CD14-positive monocyte (primary cell): ENCODE data around the gene JADE1. TPM values are rescaled to one million over a fixed set of nuclear protein-coding genes. Genes with fewer than 3 reads are reported as not detected.
A peak's percentile ranks its signal among the peaks of the same experiment; 100 is the strongest.

Source experiments
- DNase-seq, 3 donors: peaks; one replicate each; pipeline ENCODE4 v3.0.0-alpha.2; 2011 to 2022
- H2AFZ ChIP-seq: 2 replicates; pipeline ENCODE4 v1.6.0; 2012; ENCODE audit warnings: mild to moderate bottlenecking, low read depth, low read length, inconsistent platforms; ENCODE audit not compliant: insufficient read depth, poor library complexity, severe bottlenecking
- H3K27ac ChIP-seq, 2 donors: 1 replicate in 1 of 2; 2 replicates in 1 of 2; pipeline ENCODE4 v1.5.1; 2012 to 2013; ENCODE audit warnings: low read length in 2 of 2, control low read depth in 1 of 2, inconsistent platforms in 1 of 2, low read depth in 1 of 2, mild to moderate bottlenecking in 1 of 2
- H3K27me3 ChIP-seq, 2 donors: one replicate each; pipeline versions ENCODE4 v1.6.0 to v1.6.1; 2011 to 2013; ENCODE audit warnings: low read length in 2 of 2; ENCODE audit not compliant: control insufficient read depth in 2 of 2, insufficient read depth in 2 of 2
- H3K36me3 ChIP-seq, 2 donors: replicated peaks in 1 of 2; 1 replicate in 1 of 2; 2 replicates in 1 of 2; pipeline versions ENCODE4 v1.5.1 to v1.6.1; 2012 to 2013; ENCODE audit warnings: low read length in 2 of 2, control low read depth in 1 of 2, inconsistent platforms in 1 of 2, mild to moderate bottlenecking in 1 of 2; ENCODE audit not compliant: insufficient read depth in 2 of 2, control insufficient read depth in 1 of 2
- H3K4me1 ChIP-seq, 2 donors: 1 replicate in 1 of 2; 2 replicates in 1 of 2; pipeline versions ENCODE4 v1.5.1 to v1.6.1; 2012 to 2013; ENCODE audit warnings: low read length in 2 of 2, control low read depth in 1 of 2, inconsistent platforms in 1 of 2, mild to moderate bottlenecking in 1 of 2, moderate library complexity in 1 of 2; ENCODE audit not compliant: insufficient read depth in 2 of 2, control insufficient read depth in 1 of 2
- H3K4me2 ChIP-seq: replicated peaks from 2 replicates; pipeline ENCODE3; 2012; ENCODE audit warnings: low read length, moderate library complexity, mild to moderate bottlenecking; ENCODE audit not compliant: poor library complexity, severe bottlenecking; ENCODE audit errors: extremely low read depth
- H3K4me3 ChIP-seq, 3 experiments: fragments of 200-600 bp in 1 of 3; sonication (generic) in 1 of 3; replicated peaks in 1 of 3; 1 replicate in 2 of 3; 2 replicates in 1 of 3; pipeline ENCODE4 v1.5.1; 2011 to 2013; ENCODE audit warnings: low read length in 3 of 3, mild to moderate bottlenecking in 3 of 3, control low read depth in 2 of 3, low read depth in 2 of 3, inconsistent platforms in 1 of 3, moderate library complexity in 1 of 3
- H3K79me2 ChIP-seq: 2 replicates; pipeline ENCODE4 v1.6.0; 2012; ENCODE audit warnings: mild to moderate bottlenecking, control low read depth, inconsistent platforms, low read length, moderate library complexity; ENCODE audit not compliant: insufficient read depth
- H3K9ac ChIP-seq: 2 replicates; pipeline ENCODE4 v1.6.0; 2017; ENCODE audit warnings: low read length, mild to moderate bottlenecking; ENCODE audit not compliant: insufficient read depth, poor library complexity, severe bottlenecking
- H3K9me3 ChIP-seq, 2 donors: replicated peaks in 1 of 2; 1 replicate in 1 of 2; 2 replicates in 1 of 2; pipeline versions ENCODE4 v1.5.1 to v1.6.1; 2012 to 2013; ENCODE audit warnings: low read length in 2 of 2, control low read depth in 1 of 2; ENCODE audit not compliant: control insufficient read depth in 1 of 2, insufficient read depth in 1 of 2
- H4K20me1 ChIP-seq: 2 replicates; pipeline ENCODE4 v1.6.0; 2012; ENCODE audit warnings: mild to moderate bottlenecking, low read length, control low read depth, moderate library complexity; ENCODE audit not compliant: insufficient read depth
- H3K27ac Mint-ChIP-seq, 7 donors: one replicate each; pipeline ENCODE4 v1.8.0; 2020; ENCODE audit warnings: mild to moderate bottlenecking in 7 of 7, mixed read lengths in 7 of 7, moderate library complexity in 6 of 7, inconsistent platforms in 2 of 7
- H3K27me3 Mint-ChIP-seq, 3 donors: one replicate each; pipeline ENCODE4 v1.8.0; 2021 to 2022; ENCODE audit warnings: low read depth in 3 of 3, mild to moderate bottlenecking in 3 of 3, mixed read lengths in 3 of 3, moderate library complexity in 3 of 3, inconsistent platforms in 1 of 3
- H3K36me3 Mint-ChIP-seq, 2 donors: one replicate each; pipeline ENCODE4 v1.8.0; 2020; ENCODE audit warnings: mixed read lengths in 2 of 2, inconsistent platforms in 1 of 2, mild to moderate bottlenecking in 1 of 2
- H3K4me1 Mint-ChIP-seq: one replicate; pipeline ENCODE4 v1.8.0; 2020; ENCODE audit warnings: mild to moderate bottlenecking, mixed read lengths
- H3K4me3 Mint-ChIP-seq, 2 donors: one replicate each; pipeline ENCODE4 v1.8.0; 2020; ENCODE audit warnings: mild to moderate bottlenecking in 2 of 2, mixed read lengths in 2 of 2, moderate library complexity in 1 of 2
- H3K9me3 Mint-ChIP-seq, 7 donors: one replicate each; pipeline ENCODE4 v1.8.0; 2020 to 2022; ENCODE audit warnings: mixed read lengths in 7 of 7, mild to moderate bottlenecking in 6 of 7, moderate library complexity in 6 of 7, inconsistent platforms in 2 of 7
- WGBS: methylation state at CpG from one replicate; pipeline ENCODE4 v1.1.5; 2013; ENCODE audit warnings: missing lambda C conversion rate; ENCODE audit not compliant: insufficient coverage; 5-methylcytosine and 5-hydroxymethylcytosine counted together
- intact Hi-C, 2 donors: fragments of 100-400 bp; cut with micrococcal nuclease; formaldehyde crosslinking; loops; one replicate each; pipeline versions ENCODE4 v1.15.0 to v1.15.1; 2023
- polyA plus RNA-seq, 3 donors: library from polyadenylated mRNA; depleted of rRNA in 1 of 3; unstranded in 2 of 3; stranded (reverse) in 1 of 3; fragments of 300-500 nt in 2 of 3; fragments of >200 nt in 1 of 3; fragmentation: Illumina TruSeq in 2 of 3; gene quantifications; 1 replicate in 2 of 3; 2 replicates in 1 of 3; pipeline ENCODE4 v1.2.3, GENCODE V29; 2012 to 2021
- TF ChIP-seq, protein P1 (sequence below): fragments of 200-600 bp; IDR thresholded peaks from one replicate; pipeline ENCODE4 v1.8.0; 2022; ENCODE audit warnings: antibody characterized with exemption, mild to moderate bottlenecking

JADE1 gene
- polyA plus RNA-seq, 3 donors = 7.3 to 12.8 (median 12.3) TPM

DNA sequence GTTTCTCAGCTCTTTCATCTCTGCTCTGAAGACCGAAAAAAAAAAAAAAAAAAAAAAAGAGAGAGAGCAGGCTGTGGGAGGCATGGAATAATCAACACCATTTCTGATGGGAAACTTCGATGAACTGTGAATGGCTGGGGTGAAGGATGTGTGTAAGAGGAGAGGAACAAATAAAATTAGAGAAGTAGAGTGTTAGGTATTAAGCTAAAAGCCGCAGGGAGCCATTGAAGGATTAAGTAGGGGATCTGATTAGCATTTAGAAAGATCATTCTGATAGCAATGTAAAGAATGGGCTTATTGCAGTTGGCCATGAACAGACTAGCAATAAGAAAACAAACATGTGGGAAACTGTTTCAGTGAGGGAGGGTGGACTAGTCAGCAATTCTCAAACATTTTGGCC, 33.6 kb upstream of the JADE1 start:
- H3K9me3 Mint-ChIP-seq = peaks cover 0 to 2% (median 0%) of the 10 kb centered on the region in 7 donors
- intact Hi-C loops = no loop called here

DNA sequence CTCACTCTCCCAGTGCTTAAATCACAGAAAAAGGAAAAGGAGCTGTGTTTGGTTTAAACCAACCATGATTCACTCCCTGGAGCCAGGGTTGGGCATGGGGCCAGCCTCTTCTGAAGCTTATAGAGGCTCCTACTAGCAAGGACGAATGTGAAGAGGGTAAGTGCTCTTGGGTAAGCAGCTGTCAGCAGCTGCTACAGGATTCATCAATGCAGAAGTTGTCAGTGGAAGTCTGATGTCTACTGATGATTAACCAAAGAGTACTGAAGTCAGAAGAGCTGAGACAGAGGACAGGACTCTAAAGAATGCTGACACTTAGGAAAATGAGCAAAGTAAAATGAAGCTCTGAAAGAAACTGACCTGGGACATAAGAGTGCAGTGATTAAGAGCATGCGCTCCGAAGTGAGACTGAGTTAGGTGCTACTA, 32.7 kb upstream of the JADE1 start:
- H3K27ac Mint-ChIP-seq = no peak overlapping the region
- TF ChIP-seq, protein P1, sequence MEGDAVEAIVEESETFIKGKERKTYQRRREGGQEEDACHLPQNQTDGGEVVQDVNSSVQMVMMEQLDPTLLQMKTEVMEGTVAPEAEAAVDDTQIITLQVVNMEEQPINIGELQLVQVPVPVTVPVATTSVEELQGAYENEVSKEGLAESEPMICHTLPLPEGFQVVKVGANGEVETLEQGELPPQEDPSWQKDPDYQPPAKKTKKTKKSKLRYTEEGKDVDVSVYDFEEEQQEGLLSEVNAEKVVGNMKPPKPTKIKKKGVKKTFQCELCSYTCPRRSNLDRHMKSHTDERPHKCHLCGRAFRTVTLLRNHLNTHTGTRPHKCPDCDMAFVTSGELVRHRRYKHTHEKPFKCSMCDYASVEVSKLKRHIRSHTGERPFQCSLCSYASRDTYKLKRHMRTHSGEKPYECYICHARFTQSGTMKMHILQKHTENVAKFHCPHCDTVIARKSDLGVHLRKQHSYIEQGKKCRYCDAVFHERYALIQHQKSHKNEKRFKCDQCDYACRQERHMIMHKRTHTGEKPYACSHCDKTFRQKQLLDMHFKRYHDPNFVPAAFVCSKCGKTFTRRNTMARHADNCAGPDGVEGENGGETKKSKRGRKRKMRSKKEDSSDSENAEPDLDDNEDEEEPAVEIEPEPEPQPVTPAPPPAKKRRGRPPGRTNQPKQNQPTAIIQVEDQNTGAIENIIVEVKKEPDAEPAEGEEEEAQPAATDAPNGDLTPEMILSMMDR = no peak

More for the DNA sequence above, 33.6 kb upstream of the JADE1 start:
- no peak overlapping the region for H2AFZ ChIP-seq
- H3K27me3 ChIP-seq = no peaks in the 10 kb centered on the region
- H3K9ac ChIP-seq = no peak overlapping the region
- no peaks in the 10 kb centered on the region for H3K4me1 ChIP-seq
- Mint-ChIP-seq H3K4me3 (no peak overlapping the region), H3K27ac (peak overlapping the region in 1 of 7 donors; percentile 70), H3K4me1 (no peaks in the 10 kb centered on the region), H3K27me3 (no peaks in the 10 kb centered on the region), H3K36me3 (no peaks in the 10 kb centered on the region)
- no peak overlapping the region for H3K4me3 ChIP-seq
- H3K27ac ChIP-seq = no peak overlapping the region
- no peaks in the 10 kb centered on the region for H3K79me2 ChIP-seq
- H3K4me2 ChIP-seq = no peak overlapping the region
- no peaks in the 10 kb centered on the region for H3K9me3 ChIP-seq
- WGBS = 76% methylated on average over 2 of the region's 3 CpGs
- TF ChIP-seq, protein P1 = no peak
- no peaks in the 10 kb centered on the region for H3K36me3 ChIP-seq
- no peak for DNase-seq
- H4K20me1 ChIP-seq = no peaks in the 10 kb centered on the region

More for the DNA sequence above, 32.7 kb upstream of the JADE1 start:
- Histone ChIP-seq H3K4me1 (no peaks in the 10 kb centered on the region), H3K27ac (no peak overlapping the region), H3K4me2 (no peak overlapping the region), H2AFZ (no peak overlapping the region), H3K9me3 (no peaks in the 10 kb centered on the region), H3K79me2 (no peaks in the 10 kb centered on the region), H4K20me1 (no peaks in the 10 kb centered on the region), H3K36me3 (no peaks in the 10 kb centered on the region), H3K27me3 (no peaks in the 10 kb centered on the region), H3K9ac (no peak overlapping the region), H3K4me3 (no peak overlapping the region)
- Mint-ChIP-seq H3K36me3 (no peaks in the 10 kb centered on the region), H3K4me3 (no peak overlapping the region), H3K27me3 (no peaks in the 10 kb centered on the region), H3K9me3 (peaks cover 0 to 2% (median 0%) of the 10 kb centered on the region in 7 donors), H3K4me1 (no peaks in the 10 kb centered on the region)
- no peak for DNase-seq
- intact Hi-C loops = no loop called here
- WGBS = 58% methylated on average over 1 of the region's 3 CpGs
